Progenitor cell of endocrine pancreas (in vitro differentiated cells): ENCODE results near the gene HDAC7. TPM values are rescaled to one million over a fixed set of nuclear protein-coding genes. Genes with fewer than 3 reads are reported as not detected.

Experiments
- DNase-seq: peaks from one replicate; pipeline ENCODE4 v3.0.0; 2021; ENCODE audit warnings: low spot score; ENCODE audit not compliant: unreplicated experiment
- H3K27ac Mint-ChIP-seq: 2 replicates; pipeline ENCODE4 v1.8.0; 2021; ENCODE audit warnings: mild to moderate bottlenecking, moderate library complexity, mixed read lengths
- H3K27me3 Mint-ChIP-seq: 2 replicates; pipeline ENCODE4 v1.8.0; 2021; ENCODE audit warnings: mixed read lengths
- H3K36me3 Mint-ChIP-seq: 2 replicates; pipeline ENCODE4 v1.8.0; 2022; ENCODE audit warnings: mixed read lengths; ENCODE audit not compliant: insufficient read depth
- H3K4me1 Mint-ChIP-seq: 2 replicates; pipeline ENCODE4 v1.8.0; 2021; ENCODE audit warnings: low read depth, mixed read lengths
- H3K4me3 Mint-ChIP-seq: 2 replicates; pipeline ENCODE4 v1.8.0; 2021; ENCODE audit warnings: low read depth, mild to moderate bottlenecking, moderate library complexity, mixed read lengths
- H3K9me3 Mint-ChIP-seq: 2 replicates; pipeline ENCODE4 v1.8.0; 2021; ENCODE audit warnings: low read depth, mixed read lengths
- total RNA-seq: library from RNA; stranded (reverse); gene quantifications from 2 replicates; pipeline ENCODE4 v1.2.1, GENCODE V29; 2021
- TF ChIP-seq, protein P1 (sequence below): fragments of 200-600 bp; sonication (generic); IDR thresholded peaks from one replicate; pipeline ENCODE4 v1.5.0; 2021; ENCODE audit warnings: antibody characterized with exemption, mild to moderate bottlenecking; ENCODE audit not compliant: unreplicated experiment

Gene HDAC7
- total RNA-seq, 1 donor from 2014 or later: 80.0 TPM

- no peaks in the 10 kb centered on the region for H3K36me3 Mint-ChIP-seq
- H3K9me3 Mint-ChIP-seq: no peaks in the 10 kb centered on the region
- H3K27me3 Mint-ChIP-seq: peaks cover 13% of the 10 kb centered on the region
- no peak overlapping the region for H3K27ac Mint-ChIP-seq
- DNase-seq: no peak
- peaks cover 9% of the 10 kb centered on the region for H3K4me1 Mint-ChIP-seq
- TF ChIP-seq, protein P1, sequence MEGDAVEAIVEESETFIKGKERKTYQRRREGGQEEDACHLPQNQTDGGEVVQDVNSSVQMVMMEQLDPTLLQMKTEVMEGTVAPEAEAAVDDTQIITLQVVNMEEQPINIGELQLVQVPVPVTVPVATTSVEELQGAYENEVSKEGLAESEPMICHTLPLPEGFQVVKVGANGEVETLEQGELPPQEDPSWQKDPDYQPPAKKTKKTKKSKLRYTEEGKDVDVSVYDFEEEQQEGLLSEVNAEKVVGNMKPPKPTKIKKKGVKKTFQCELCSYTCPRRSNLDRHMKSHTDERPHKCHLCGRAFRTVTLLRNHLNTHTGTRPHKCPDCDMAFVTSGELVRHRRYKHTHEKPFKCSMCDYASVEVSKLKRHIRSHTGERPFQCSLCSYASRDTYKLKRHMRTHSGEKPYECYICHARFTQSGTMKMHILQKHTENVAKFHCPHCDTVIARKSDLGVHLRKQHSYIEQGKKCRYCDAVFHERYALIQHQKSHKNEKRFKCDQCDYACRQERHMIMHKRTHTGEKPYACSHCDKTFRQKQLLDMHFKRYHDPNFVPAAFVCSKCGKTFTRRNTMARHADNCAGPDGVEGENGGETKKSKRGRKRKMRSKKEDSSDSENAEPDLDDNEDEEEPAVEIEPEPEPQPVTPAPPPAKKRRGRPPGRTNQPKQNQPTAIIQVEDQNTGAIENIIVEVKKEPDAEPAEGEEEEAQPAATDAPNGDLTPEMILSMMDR: no peak
- no peak overlapping the region for H3K4me3 Mint-ChIP-seq
These were observed 80.4 kb downstream of the HDAC7 start for GRCh38 chr12:47739297-47739696.

DNA sequence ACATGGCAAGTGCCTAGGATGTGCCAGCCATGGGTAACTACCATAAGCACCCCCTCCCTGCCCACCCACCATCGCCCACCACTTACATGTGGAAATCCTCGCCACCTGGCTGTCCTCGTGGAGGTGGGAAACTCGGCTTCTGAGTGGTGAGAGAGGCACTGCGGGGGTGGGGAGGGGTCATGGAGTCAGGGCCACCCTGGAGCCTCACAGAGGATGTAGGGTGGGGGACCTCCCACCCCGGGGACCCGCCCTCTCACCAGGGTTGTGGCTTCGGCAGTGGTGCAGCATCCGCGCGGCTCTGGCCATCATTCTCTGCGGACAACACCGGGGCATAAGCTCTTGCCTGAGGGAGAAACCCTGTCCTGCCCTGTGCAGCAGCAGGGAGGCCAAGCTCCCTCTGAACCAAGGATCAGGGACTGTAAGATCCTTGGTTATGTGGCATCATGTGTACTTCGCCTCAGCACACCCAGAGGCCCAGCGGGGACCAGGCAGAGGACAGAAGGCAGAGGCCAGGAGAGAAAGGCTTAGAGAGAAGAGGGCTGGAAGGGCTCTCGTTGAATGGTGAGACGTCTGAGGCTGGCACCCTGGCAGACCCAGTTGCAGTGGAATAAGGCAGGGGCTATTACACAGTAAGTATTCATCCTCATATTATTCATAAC is 81.6 kb downstream of the HDAC7 start:
- H3K27ac Mint-ChIP-seq: no peak overlapping the region

DNA sequence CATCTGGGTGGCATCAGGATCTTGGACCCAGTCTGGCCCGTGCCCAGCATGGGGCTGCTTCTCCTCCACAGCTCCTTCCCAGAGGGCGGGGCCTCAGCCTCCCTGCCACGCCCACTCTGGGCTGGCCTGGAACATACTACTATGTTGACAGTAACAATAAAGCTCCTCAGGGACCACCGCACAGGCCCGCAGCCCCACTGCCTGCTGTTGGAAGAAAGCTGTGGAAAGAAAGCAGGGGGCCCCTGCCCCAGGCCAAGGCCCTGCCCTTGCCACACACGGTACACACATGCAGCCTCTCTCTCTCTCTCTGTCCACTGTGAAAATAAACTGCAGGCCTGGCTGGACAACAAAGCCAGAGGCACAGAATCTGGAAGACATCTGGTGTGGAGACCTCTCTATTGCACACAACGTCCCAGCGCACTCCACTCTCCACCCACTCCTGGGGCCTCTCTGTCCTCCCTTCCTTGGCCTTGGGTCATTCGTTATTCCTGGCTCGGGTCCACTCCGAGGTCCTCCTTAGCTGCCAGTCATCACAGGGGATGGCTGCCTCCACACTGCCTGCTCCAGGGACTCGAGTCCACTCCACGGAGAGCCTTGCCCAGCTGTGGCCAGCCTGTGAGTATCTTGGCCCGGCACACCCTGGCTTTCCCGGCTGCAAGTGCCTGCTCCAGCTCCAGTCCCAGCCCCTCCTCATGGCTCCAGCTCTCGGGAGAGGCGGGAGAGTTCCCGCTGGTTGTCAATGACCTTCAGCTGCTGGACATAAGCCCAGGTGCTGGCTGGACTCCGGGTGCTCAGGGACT is 82.6 kb downstream of the HDAC7 start:
- H3K4me3 Mint-ChIP-seq: no peak overlapping the region
- H3K4me1 Mint-ChIP-seq: peaks cover 6% of the 10 kb centered on the region
- no peak for DNase-seq
- TF ChIP-seq, protein P1: no peak
- H3K27me3 Mint-ChIP-seq: peaks cover 3% of the 10 kb centered on the region
- no peaks in the 10 kb centered on the region for H3K9me3 Mint-ChIP-seq
- H3K36me3 Mint-ChIP-seq: no peaks in the 10 kb centered on the region
- peak overlapping the region; percentile 73 for H3K27ac Mint-ChIP-seq

More for the DNA sequence above, 81.6 kb downstream of the HDAC7 start:
- DNase-seq: no peak
- TF ChIP-seq, protein P1: no peak
- Mint-ChIP-seq H3K9me3 (no peaks in the 10 kb centered on the region), H3K27me3 (peaks cover 6% of the 10 kb centered on the region), H3K4me1 (peaks cover 6% of the 10 kb centered on the region), H3K4me3 (no peak overlapping the region), H3K36me3 (no peaks in the 10 kb centered on the region)

- H3K27me3 Mint-ChIP-seq: peaks cover 3% of the 10 kb centered on the region
- H3K27ac Mint-ChIP-seq: no peak overlapping the region
- TF ChIP-seq, protein P1: no peak
- H3K9me3 Mint-ChIP-seq: no peaks in the 10 kb centered on the region
- peaks cover 5% of the 10 kb centered on the region for H3K4me1 Mint-ChIP-seq
- no peaks in the 10 kb centered on the region for H3K36me3 Mint-ChIP-seq
- no peak for DNase-seq
- H3K4me3 Mint-ChIP-seq: no peak overlapping the region
These were observed 83.5 kb downstream of the HDAC7 start for GRCh38 chr12:47736216-47736615.

GRCh38 chr12:47735649-47736048 is 84.1 kb downstream of the HDAC7 start:
- TF ChIP-seq, protein P1: no peak
- H3K27me3 Mint-ChIP-seq: peaks cover 3% of the 10 kb centered on the region
- DNase-seq: no peak
- H3K27ac Mint-ChIP-seq: no peak overlapping the region
- peaks cover 6% of the 10 kb centered on the region for H3K4me1 Mint-ChIP-seq
- no peaks in the 10 kb centered on the region for H3K36me3 Mint-ChIP-seq
- no peak overlapping the region for H3K4me3 Mint-ChIP-seq
- H3K9me3 Mint-ChIP-seq: no peaks in the 10 kb centered on the region
